Endothelial cell of umbilical vein (primary cell): ENCODE results near the gene MR1. TPM values are rescaled to one million over a fixed set of nuclear protein-coding genes. Genes with fewer than 3 reads are reported as not detected.

Experiments
- BruUV-seq: library from RNA; stranded (reverse); fragments of 400-500 nt; replicated peaks from 2 replicates; lab custom pipeline; 2021; lab: Mats Ljungman, UMichigan
- CTCF ChIA-PET: fragments of 300-600, 350-600 bp; sonication (Branson Sonifier 250); formaldehyde crosslinking; loops from one replicate; lab custom pipeline; 2021; ENCODE audit warnings: antibody characterized with exemption, inconsistent platforms; lab: Charles Lee
- POLR2A ChIA-PET: fragments of 300-600, 350-600 bp; sonication (Branson Sonifier 250); formaldehyde crosslinking; loops from one replicate; lab custom pipeline; 2021; ENCODE audit warnings: antibody characterized with exemption, inconsistent platforms; lab: Charles Lee
- DNase-seq: peaks from one replicate; pipeline ENCODE4 v3.0.0-alpha.2; 2011; ENCODE audit warnings: low read depth, low spot score
- FAIRE-seq: peaks from 2 replicates; lab custom pipeline; 2011; peaks lifted over from hg19 to GRCh38; lab: Jason Lieb, UNC
- H2AFZ ChIP-seq: 2 replicates; pipeline ENCODE4 v1.6.0; 2012; ENCODE audit warnings: low read depth, low read length, control low read depth, inconsistent platforms
- H3K27ac ChIP-seq: 2 replicates; pipeline ENCODE4 v1.5.1; 2011; ENCODE audit warnings: low read depth, mild to moderate bottlenecking, control low read depth, low read length, moderate library complexity; ENCODE audit not compliant: insufficient read depth
- H3K27me3 ChIP-seq, 2 experiments: 2 replicates each; pipeline versions ENCODE4 v1.6.0 to v1.6.1; 2011; ENCODE audit warnings: low read length in 2 of 2, mixed read lengths in 1 of 2; ENCODE audit not compliant: control insufficient read depth in 2 of 2, insufficient read depth in 2 of 2
- H3K36me3 ChIP-seq, 2 experiments: 2 replicates in 1 of 2; 3 replicates in 1 of 2; pipeline ENCODE4 v1.5.1; 2011; ENCODE audit warnings: low read length in 2 of 2, mild to moderate bottlenecking in 1 of 2, moderate library complexity in 1 of 2; ENCODE audit not compliant: control insufficient read depth in 2 of 2, insufficient read depth in 2 of 2; ENCODE audit errors: extremely low read depth in 1 of 2
- H3K4me1 ChIP-seq: 3 replicates; pipeline ENCODE4 v1.5.1; 2011; ENCODE audit warnings: mild to moderate bottlenecking, low read length; ENCODE audit not compliant: control insufficient read depth, insufficient read depth; ENCODE audit errors: extremely low read depth
- H3K4me2 ChIP-seq: 2 replicates; pipeline ENCODE4 v1.6.1; 2011; ENCODE audit warnings: low read length, control low read depth, mixed read lengths; ENCODE audit not compliant: insufficient read depth
- H3K4me3 ChIP-seq, 3 experiments: fragments of 200-600 bp in 1 of 3; sonication (generic), shearing (Covaris generic) in 1 of 3; replicated peaks in 1 of 3; 2 replicates each; pipeline ENCODE4 v1.5.1; 2011 to 2016; ENCODE audit warnings: control low read depth in 3 of 3, low read length in 3 of 3, mild to moderate bottlenecking in 2 of 3, inconsistent platforms in 1 of 3, low read depth in 1 of 3, moderate library complexity in 1 of 3; ENCODE audit not compliant: insufficient read depth in 1 of 3
- H3K79me2 ChIP-seq: 2 replicates; pipeline ENCODE4 v1.6.0; 2012; ENCODE audit warnings: low read length, inconsistent platforms; ENCODE audit not compliant: control insufficient read depth, insufficient read depth
- H3K9ac ChIP-seq: replicated peaks from 2 replicates; pipeline ENCODE3; 2011; ENCODE audit warnings: low read length, control low read depth; ENCODE audit not compliant: insufficient read depth; ENCODE audit errors: extremely low read depth
- H3K9me1 ChIP-seq: replicated peaks from 3 replicates; pipeline ENCODE4 v1.6.0; 2011; ENCODE audit warnings: mild to moderate bottlenecking, low read length; ENCODE audit not compliant: control insufficient read depth, insufficient read depth; ENCODE audit errors: extremely low read depth
- H3K9me3 ChIP-seq: replicated peaks from 2 replicates; pipeline ENCODE4 v1.5.1; 2012; ENCODE audit warnings: low read length, inconsistent platforms; ENCODE audit not compliant: control insufficient read depth, insufficient read depth
- H4K20me1 ChIP-seq: replicated peaks from 2 replicates; pipeline ENCODE3; 2011; ENCODE audit warnings: mild to moderate bottlenecking, low read length; ENCODE audit not compliant: control insufficient read depth, insufficient read depth; ENCODE audit errors: extremely low read depth
- CTCF ChIP-seq, 2 donors: IDR thresholded peaks; 1 replicate in 1 of 2; 2 replicates in 1 of 2; pipeline ENCODE4 v1.5.1; 2011; ENCODE audit warnings: low read length in 2 of 2, mild to moderate bottlenecking in 2 of 2, moderate library complexity in 2 of 2, control low read depth in 1 of 2, inconsistent platforms in 1 of 2, low read depth in 1 of 2; ENCODE audit not compliant: insufficient read depth in 1 of 2; ENCODE audit errors: extremely low read depth in 1 of 2
- EZH2 ChIP-seq: IDR thresholded peaks from 2 replicates; pipeline ENCODE4 v1.6.1; 2012; ENCODE audit warnings: borderline replicate concordance, low read depth, mild to moderate bottlenecking, moderate library complexity, low read length, inconsistent platforms; ENCODE audit not compliant: severe bottlenecking
- FOS ChIP-seq: IDR thresholded peaks from 2 replicates; pipeline ENCODE4 v1.6.1; 2011; ENCODE audit warnings: mild to moderate bottlenecking, low read length, moderate library complexity, borderline replicate concordance; ENCODE audit not compliant: insufficient read depth
- GATA2 ChIP-seq: IDR thresholded peaks from 2 replicates; pipeline ENCODE4 v1.7.0; 2011; ENCODE audit warnings: low read depth, mild to moderate bottlenecking, moderate library complexity, mixed read lengths, low read length; ENCODE audit not compliant: insufficient read length, insufficient read depth
- JUN ChIP-seq: IDR thresholded peaks from 2 replicates; pipeline ENCODE4 v1.6.1; 2011; ENCODE audit warnings: borderline replicate concordance, low read depth; ENCODE audit not compliant: insufficient read length, insufficient read depth
- MAX ChIP-seq: IDR thresholded peaks from 2 replicates; pipeline ENCODE4 v1.6.1; 2011; ENCODE audit not compliant: insufficient read depth, insufficient read length
- MYC ChIP-seq: IDR thresholded peaks from one replicate; pipeline ENCODE4 v1.6.1; 2011; ENCODE audit warnings: mild to moderate bottlenecking, low read depth, low read length
- POLR2A ChIP-seq: IDR thresholded peaks from 2 replicates; pipeline ENCODE4 v1.6.1; 2012; ENCODE audit warnings: low read depth, mild to moderate bottlenecking, control low read depth, low read length
- POLR2AphosphoS5 ChIP-seq: IDR thresholded peaks from 2 replicates; pipeline ENCODE4 v1.6.1; 2012; ENCODE audit warnings: low read depth, mild to moderate bottlenecking, control low read depth, low read length, moderate library complexity; ENCODE audit not compliant: insufficient read depth
- dilution Hi-C: fragments of 300-500 bp; cut with MboI; formaldehyde crosslinking; loops from one replicate; pipeline ENCODE4 v1.15.0; 2019; ENCODE audit warnings: low sequenced_read_pairs; ENCODE audit not compliant: extremely low pct_ligation_motif_present
- intact Hi-C: fragments of 100-400 bp; cut with micrococcal nuclease; formaldehyde crosslinking; loops from one replicate; pipeline ENCODE4 v1.10.0; 2022
- polyA plus RNA-seq, 4 experiments: library from polyadenylated mRNA; depleted of rRNA in 3 of 4; stranded (reverse) in 3 of 4; unstranded in 1 of 4; fragments of >200 nt; gene quantifications; 2 replicates each; pipeline versions ENCODE4 v1.2.1 to v1.2.3, GENCODE V29; 2011 to 2012; ENCODE audit warnings: missing spikeins in 1 of 4
- total RNA-seq: library from RNA; stranded (reverse); gene quantifications from 2 replicates; pipeline ENCODE4 v1.2.3, GENCODE V29; 2021

The MR1 gene
- total and polyA plus RNA-seq, 2 donors (not counting 3 experiments of a cell fraction or from before 2014, with no cell fraction given): 1.3 to 2.5 TPM

- H3K4me2 ChIP-seq: peak overlapping the region; percentile 57
- FAIRE-seq (no peak), DNase-seq (no peak)
- H3K36me3 ChIP-seq: no peaks in the 10 kb centered on the region
- no peak overlapping the region for H3K4me3 ChIP-seq
- H3K9me1 ChIP-seq: no peaks in the 10 kb centered on the region
- BruUV-seq: no TSS peak
- H3K27ac ChIP-seq: peak overlapping the region; percentile 73
- H3K9ac ChIP-seq: no peak overlapping the region
- intact Hi-C loops (loop anchor here (5.0 kb wide), 1 partner anchor 599 kb away; the partner anchor contains the start of gene ACBD6), dilution Hi-C loops (no loop called here)
- POLR2A ChIA-PET: interaction anchor here (1.9 to 2.5 kb wide), 2 partner anchors 11 kb away, joined by 6 to 14 read pairs; no protein-coding TSS in a partner anchor
- H3K4me1 ChIP-seq: peaks cover 55% of the 10 kb centered on the region
- H3K9me3 ChIP-seq: no peaks in the 10 kb centered on the region
- no peak for TF ChIP-seq GATA2
- no peak for TF ChIP-seq EZH2
- no peak for TF ChIP-seq POLR2AphosphoS5
- TF ChIP-seq MAX: no peak
- no peak for TF ChIP-seq JUN
- TF ChIP-seq POLR2A: no peak
- TF ChIP-seq CTCF (IDR thresholded peaks at IDR 0.05; ENCODE audit: extremely low read depth in 1 of 2, insufficient read depth in 1 of 2, low read depth in 1 of 2, low read length in 2 of 2): no peak
- TF ChIP-seq MYC: no peak
- no peak for TF ChIP-seq FOS
- no peak overlapping the region for H2AFZ ChIP-seq
- no peaks in the 10 kb centered on the region for H3K79me2 ChIP-seq
- H3K27me3 ChIP-seq: no peaks in the 10 kb centered on the region
- CTCF ChIA-PET: interaction anchor here (1.1 to 1.8 kb wide), 6 partner anchors 10 to 52 kb away, joined by 3 to 17 read pairs (median 6); no protein-coding TSS in a partner anchor
- H4K20me1 ChIP-seq: no peaks in the 10 kb centered on the region
Measured at GRCh38 chr1:181100934-181101333, 67.2 kb downstream of the MR1 start.
